GM12878 (cell line): ENCODE data around the gene SEC11A. TPM values are rescaled to one million over a fixed set of nuclear protein-coding genes. Genes with fewer than 3 reads are reported as not detected.

Source experiments
- ATAC-seq: fragments of 200-7000 bp; cut with Tn5 transposase; 3 replicates; pipeline ENCODE4 v1.9.1; 2020; ENCODE audit warnings: mild to moderate bottlenecking, moderate library complexity
- BruUV-seq: library from RNA; stranded (reverse); fragments of 400-500 nt; replicated peaks from 2 replicates; lab custom pipeline; 2021; lab: Mats Ljungman, UMichigan
- CTCF ChIA-PET: fragments of 300-600 bp; sonication (Branson Sonifier 250); formaldehyde crosslinking; extraction: SDS; loops from one replicate; lab custom pipeline; 2021; ENCODE audit warnings: inconsistent platforms; lab: Yijun Ruan, JAX
- POLR2A ChIA-PET: fragments of 350-600 bp; formaldehyde crosslinking; extraction: SDS; loops from one replicate; lab custom pipeline; 2021; ENCODE audit warnings: inconsistent platforms; lab: Charles Lee
- RAD21 ChIA-PET: fragments of 300-600 bp; sonication (Branson Sonifier 250); formaldehyde crosslinking; loops from one replicate; lab custom pipeline; 2023; ENCODE audit warnings: antibody characterized with exemption; ENCODE audit not compliant: unreplicated experiment; lab: Charles Lee
- SMC1A ChIA-PET: fragments of 300-600 bp; sonication (Branson Sonifier 250); formaldehyde crosslinking; loops from one replicate; lab custom pipeline; 2023; ENCODE audit not compliant: unreplicated experiment, uncharacterized antibody; lab: Charles Lee
- DNase-seq: peaks from one replicate; pipeline ENCODE4 v3.0.0-alpha.2; 2011; ENCODE audit warnings: low read depth, low spot score
- FAIRE-seq: peaks from 3 replicates; lab custom pipeline; 2011; peaks lifted over from hg19 to GRCh38; lab: Jason Lieb, UNC
- H2AFZ ChIP-seq: 2 replicates; pipeline ENCODE4 v1.6.0; 2011; ENCODE audit warnings: low read depth, low read length, control low read depth; ENCODE audit not compliant: control insufficient read depth
- H3K27ac ChIP-seq: 2 replicates; pipeline ENCODE4 v1.5.1; 2011; ENCODE audit warnings: control low read depth; ENCODE audit not compliant: control insufficient read depth, insufficient read depth
- H3K27me3 ChIP-seq, 2 experiments: replicated peaks in 1 of 2; 2 replicates each; pipeline versions ENCODE4 v1.6.0 to v1.6.1; 2011; ENCODE audit warnings: low read length in 1 of 2; ENCODE audit not compliant: control insufficient read depth in 2 of 2, insufficient read depth in 2 of 2
- H3K36me3 ChIP-seq, 2 experiments: 2 replicates each; pipeline ENCODE4 v1.5.1; 2011; ENCODE audit warnings: low read length in 1 of 2; ENCODE audit not compliant: control insufficient read depth in 2 of 2, insufficient read depth in 2 of 2
- H3K4me1 ChIP-seq: 2 replicates; pipeline ENCODE4 v1.6.1; 2011; ENCODE audit warnings: mild to moderate bottlenecking, low read length, moderate library complexity, mixed read lengths; ENCODE audit not compliant: control insufficient read depth, insufficient read depth
- H3K4me2 ChIP-seq: 2 replicates; pipeline ENCODE4 v1.6.0; 2011; ENCODE audit warnings: control low read depth; ENCODE audit not compliant: control insufficient read depth, insufficient read depth
- H3K4me3 ChIP-seq: fragments of 200-600 bp; sonication (generic); 2 replicates; pipeline ENCODE4 v1.5.1; 2016
- H3K79me2 ChIP-seq: 2 replicates; pipeline ENCODE4 v1.6.0; 2011; ENCODE audit warnings: low read length; ENCODE audit not compliant: control insufficient read depth, insufficient read depth
- H3K9ac ChIP-seq: 2 replicates; pipeline ENCODE4 v1.8.0; 2011; ENCODE audit warnings: low read length, control low read depth, mixed read lengths; ENCODE audit not compliant: control insufficient read depth, insufficient read depth
- H3K9me3 ChIP-seq: replicated peaks from 3 replicates; pipeline ENCODE4 v1.5.1; 2011; ENCODE audit warnings: mild to moderate bottlenecking, low read length; ENCODE audit not compliant: control insufficient read depth, insufficient read depth
- H4K20me1 ChIP-seq: 2 replicates; pipeline ENCODE4 v1.6.0; 2011; ENCODE audit not compliant: control insufficient read depth, insufficient read depth
- ATF7 ChIP-seq: fragments of 450-650 bp; IDR thresholded peaks from 2 replicates; pipeline ENCODE4 v1.6.1; 2016; ENCODE audit warnings: low read depth, mild to moderate bottlenecking
- CREM ChIP-seq: IDR thresholded peaks from 2 replicates; pipeline ENCODE4 v1.6.1; 2014; ENCODE audit warnings: antibody characterized with exemption, low read depth
- DPF2 ChIP-seq: fragments of 450-650 bp; IDR thresholded peaks from 2 replicates; pipeline ENCODE4 v1.6.1; 2017; ENCODE audit warnings: mild to moderate bottlenecking
- HDAC2 ChIP-seq: fragments of 200-600 bp; sonication (generic); IDR thresholded peaks from 2 replicates; pipeline ENCODE4 v1.6.1; 2017
- IKZF1 ChIP-seq: fragments of 450-650 bp; conservative IDR thresholded peaks from 2 replicates; pipeline ENCODE4 v1.6.1; 2017; ENCODE audit warnings: antibody characterized with exemption, mild to moderate bottlenecking
- JUNB ChIP-seq: IDR thresholded peaks from 2 replicates; pipeline ENCODE4 v1.6.1; 2016; ENCODE audit warnings: antibody characterized with exemption, mild to moderate bottlenecking
- MXI1 ChIP-seq: fragments of 150-350 bp; IDR thresholded peaks from 2 replicates; pipeline ENCODE4 v1.6.1; 2011; ENCODE audit warnings: low read depth, mild to moderate bottlenecking, inconsistent platforms, low read length, improper control_type of control experiment
- NBN ChIP-seq: fragments of 450-650 bp; IDR thresholded peaks from 2 replicates; pipeline ENCODE4 v1.6.1; 2016
- NFYA ChIP-seq: IDR thresholded peaks from 2 replicates; pipeline ENCODE4 v1.6.1; 2011; ENCODE audit warnings: low read depth, mild to moderate bottlenecking, low read length, improper control_type of control experiment, borderline replicate concordance
- PAX5 ChIP-seq: IDR thresholded peaks from 2 replicates; pipeline ENCODE4 v1.6.1; 2011; ENCODE audit warnings: low read depth, low read length, borderline replicate concordance
- RUNX3 ChIP-seq: IDR thresholded peaks from 2 replicates; pipeline ENCODE4 v1.6.1; 2012; ENCODE audit warnings: low read length, inconsistent platforms
- SMAD5 ChIP-seq: IDR thresholded peaks from 2 replicates; pipeline ENCODE4 v1.6.1; 2016; ENCODE audit warnings: antibody characterized with exemption, low read depth
- SUZ12 ChIP-seq: fragments of 200-600 bp; sonication (generic); IDR thresholded peaks from one replicate; pipeline ENCODE4 v1.6.1; 2018; ENCODE audit warnings: antibody characterized with exemption, mild to moderate bottlenecking; ENCODE audit not compliant: unreplicated experiment
- ZBTB11 ChIP-seq: fragments of 450-650 bp; formaldehyde crosslinking; IDR thresholded peaks from 2 replicates; pipeline ENCODE4 v1.5.0; 2022; ENCODE audit warnings: mild to moderate bottlenecking, missing genetic modification characterization
- WGBS: methylation state at CpG from one replicate; pipeline ENCODE4 v1.1.6; 2016; ENCODE audit warnings: low lambda C conversion rate; ENCODE audit not compliant: insufficient replicate concordance, insufficient coverage; ENCODE audit errors: missing lambda C conversion rate; 5-methylcytosine and 5-hydroxymethylcytosine counted together
- in situ Hi-C: fragments of 300-500 bp; cut with MboI; formaldehyde crosslinking; loops from 9 replicates; pipeline ENCODE4 v1.14.3; 2018; ENCODE audit warnings: mixed read lengths
- intact Hi-C: fragments of 100-400 bp; cut with micrococcal nuclease; formaldehyde crosslinking; loops from one replicate; pipeline ENCODE4 v1.14.2; 2022; ENCODE audit not compliant: unreplicated experiment
- polyA plus RNA-seq, 11 experiments: library from polyadenylated mRNA; depleted of rRNA in 4 of 11; unstranded in 6 of 11; stranded (reverse) in 5 of 11; fragments of >200 nt; fragmentation: Nextera tagmentation in 4 of 11; fragmentation: Illumina TruSeq in 1 of 11; extraction: Ambion mirVana in 4 of 11; extraction: Trizol in 1 of 11; gene quantifications; 1 replicate in 1 of 11; 2 replicates in 10 of 11; pipeline versions ENCODE4 v1.2.1 to v1.2.3, GENCODE V29; 2011 to 2016; ENCODE audit warnings: inconsistent platforms in 2 of 11, missing spikeins in 2 of 11, low read depth in 1 of 11
- total RNA-seq, 4 experiments: library from RNA; depleted of rRNA in 3 of 4; stranded (reverse); fragments of >200 nt in 3 of 4; fragmentation: Illumina TruSeq in 1 of 4; extraction: Trizol in 1 of 4; gene quantifications; 2 replicates each; pipeline versions ENCODE4 v1.2.1 to v1.2.3, GENCODE V29; 2013 to 2021
- TF ChIP-seq, protein P1 (sequence below): fragments of 450-650 bp; IDR thresholded peaks from 2 replicates; pipeline ENCODE4 v1.6.1; 2017; ENCODE audit warnings: antibody characterized with exemption, mild to moderate bottlenecking, moderate library complexity
- TF ChIP-seq, protein P2 (sequence below): fragments of 450-650 bp; IDR thresholded peaks from 2 replicates; pipeline ENCODE4 v1.6.1; 2017; ENCODE audit warnings: mild to moderate bottlenecking

The SEC11A gene
- total and polyA plus RNA-seq, 10 of the 15 experiments (the other 5 are each of a cell fraction or from before 2014, with no cell fraction given) = 99.2 to 159 (median 143) TPM

DNA sequence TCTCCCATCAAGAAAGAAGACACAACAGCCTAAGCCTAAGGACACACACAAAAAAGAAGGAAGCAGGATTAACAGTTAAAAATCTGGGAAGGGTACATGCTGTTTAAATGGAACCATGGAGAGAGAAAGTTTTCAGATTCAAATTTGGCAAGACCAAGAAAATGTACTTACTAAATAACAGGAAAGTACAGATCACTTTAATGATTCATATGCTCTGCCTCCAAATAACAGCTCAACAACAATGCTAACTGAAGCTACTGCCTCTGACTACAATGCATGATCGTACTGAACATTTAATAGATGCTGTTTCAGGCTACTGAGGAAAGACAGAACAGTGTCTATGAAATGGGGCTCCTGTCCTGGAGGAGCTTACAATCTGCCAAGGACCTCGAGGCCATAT is 49.6 kb downstream of the SEC11A start:
- no peaks in the 10 kb centered on the region for H3K79me2 ChIP-seq
- H3K4me1 ChIP-seq = no peaks in the 10 kb centered on the region
- H3K36me3 ChIP-seq = peaks cover 6 to 24% of the 10 kb centered on the region in 2 experiments
- SMC1A ChIA-PET = interaction anchor here (0.6 to 0.7 kb wide), 2 partner anchors 17 to 45 kb away, joined by 3 read pairs; no protein-coding TSS in a partner anchor
- FAIRE-seq = no peak
- H3K4me3 ChIP-seq = no peak overlapping the region
- no peaks in the 10 kb centered on the region for H4K20me1 ChIP-seq
- no peaks in the 10 kb centered on the region for H3K9me3 ChIP-seq
- TF ChIP-seq MXI1 (no peak), ZBTB11 (CRISPR knock-in tag) (no peak), ATF7 (no peak), SMAD5 (no peak), DPF2 (no peak), PAX5 (no peak), CREM (no peak), NBN (no peak), JUNB (no peak), HDAC2 (no peak), SUZ12 (no peak), NFYA (no peak), IKZF1 (no peak), RUNX3 (no peak)
- TF ChIP-seq, protein P1, sequence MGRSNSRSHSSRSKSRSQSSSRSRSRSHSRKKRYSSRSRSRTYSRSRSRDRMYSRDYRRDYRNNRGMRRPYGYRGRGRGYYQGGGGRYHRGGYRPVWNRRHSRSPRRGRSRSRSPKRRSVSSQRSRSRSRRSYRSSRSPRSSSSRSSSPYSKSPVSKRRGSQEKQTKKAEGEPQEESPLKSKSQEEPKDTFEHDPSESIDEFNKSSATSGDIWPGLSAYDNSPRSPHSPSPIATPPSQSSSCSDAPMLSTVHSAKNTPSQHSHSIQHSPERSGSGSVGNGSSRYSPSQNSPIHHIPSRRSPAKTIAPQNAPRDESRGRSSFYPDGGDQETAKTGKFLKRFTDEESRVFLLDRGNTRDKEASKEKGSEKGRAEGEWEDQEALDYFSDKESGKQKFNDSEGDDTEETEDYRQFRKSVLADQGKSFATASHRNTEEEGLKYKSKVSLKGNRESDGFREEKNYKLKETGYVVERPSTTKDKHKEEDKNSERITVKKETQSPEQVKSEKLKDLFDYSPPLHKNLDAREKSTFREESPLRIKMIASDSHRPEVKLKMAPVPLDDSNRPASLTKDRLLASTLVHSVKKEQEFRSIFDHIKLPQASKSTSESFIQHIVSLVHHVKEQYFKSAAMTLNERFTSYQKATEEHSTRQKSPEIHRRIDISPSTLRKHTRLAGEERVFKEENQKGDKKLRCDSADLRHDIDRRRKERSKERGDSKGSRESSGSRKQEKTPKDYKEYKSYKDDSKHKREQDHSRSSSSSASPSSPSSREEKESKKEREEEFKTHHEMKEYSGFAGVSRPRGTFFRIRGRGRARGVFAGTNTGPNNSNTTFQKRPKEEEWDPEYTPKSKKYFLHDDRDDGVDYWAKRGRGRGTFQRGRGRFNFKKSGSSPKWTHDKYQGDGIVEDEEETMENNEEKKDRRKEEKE = no peak
- TF ChIP-seq, protein P2, sequence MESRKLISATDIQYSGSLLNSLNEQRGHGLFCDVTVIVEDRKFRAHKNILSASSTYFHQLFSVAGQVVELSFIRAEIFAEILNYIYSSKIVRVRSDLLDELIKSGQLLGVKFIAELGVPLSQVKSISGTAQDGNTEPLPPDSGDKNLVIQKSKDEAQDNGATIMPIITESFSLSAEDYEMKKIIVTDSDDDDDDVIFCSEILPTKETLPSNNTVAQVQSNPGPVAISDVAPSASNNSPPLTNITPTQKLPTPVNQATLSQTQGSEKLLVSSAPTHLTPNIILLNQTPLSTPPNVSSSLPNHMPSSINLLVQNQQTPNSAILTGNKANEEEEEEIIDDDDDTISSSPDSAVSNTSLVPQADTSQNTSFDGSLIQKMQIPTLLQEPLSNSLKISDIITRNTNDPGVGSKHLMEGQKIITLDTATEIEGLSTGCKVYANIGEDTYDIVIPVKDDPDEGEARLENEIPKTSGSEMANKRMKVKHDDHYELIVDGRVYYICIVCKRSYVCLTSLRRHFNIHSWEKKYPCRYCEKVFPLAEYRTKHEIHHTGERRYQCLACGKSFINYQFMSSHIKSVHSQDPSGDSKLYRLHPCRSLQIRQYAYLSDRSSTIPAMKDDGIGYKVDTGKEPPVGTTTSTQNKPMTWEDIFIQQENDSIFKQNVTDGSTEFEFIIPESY = no peak
- no peak for DNase-seq
- CTCF ChIA-PET = interaction anchor here (1.3 kb wide), 1 partner anchor 8 kb away, joined by 3 read pairs; no protein-coding TSS in a partner anchor
- no peak for ATAC-seq
- POLR2A ChIA-PET = no interaction called here
- in situ Hi-C loops (no loop called here), intact Hi-C loops (no loop called here)
- H2AFZ ChIP-seq = no peak overlapping the region
- no TSS peak for BruUV-seq
- H3K9ac ChIP-seq = no peak overlapping the region
- RAD21 ChIA-PET = no interaction called here
- H3K4me2 ChIP-seq = no peak overlapping the region
- WGBS = 94% methylated on average over 2 of the region's 2 CpGs
- no peaks in the 10 kb centered on the region for H3K27me3 ChIP-seq
- H3K27ac ChIP-seq = no peak overlapping the region
